Measurements from ENCODE around the gene KRTAP12-3. TPM values are rescaled to one million over a fixed set of nuclear protein-coding genes. Genes with fewer than 3 reads are reported as not detected.

KRTAP12-3 gene
- total RNA-seq, 2 experiments from 2014 or later = not detected

GRCh38 chr21:44703731-44704635 is 46.3 kb downstream of the KRTAP12-3 start:
- no peak for DNase-seq (ENCODE audit: low spot score)
- Histone ChIP-seq H3K36me3 (ENCODE audit: insufficient read depth, low read length) (no peaks in the 10 kb centered on the region), H2AFZ (ENCODE audit: low read length) (no peak overlapping the region), H3K9me3 (ENCODE audit: low read length) (no peaks in the 10 kb centered on the region), H3K79me2 (ENCODE audit: insufficient read depth, low read depth, low read length) (no peaks in the 10 kb centered on the region), H3K4me3 (ENCODE audit: low read depth, low read length, poor library complexity, severe bottlenecking) (no peak overlapping the region), H3K9me2 (ENCODE audit: insufficient read depth, low read length) (no peaks in the 10 kb centered on the region), H4K20me1 (ENCODE audit: insufficient read depth, low read length) (no peaks in the 10 kb centered on the region), H3K4me2 (ENCODE audit: low read length) (no peak overlapping the region), H3K4me1 (ENCODE audit: insufficient read depth, low read length, poor library complexity, severe bottlenecking) (no peaks in the 10 kb centered on the region), H3K27ac (ENCODE audit: low read depth, low read length, poor library complexity, severe bottlenecking) (no peak overlapping the region)
- BruUV-seq (replicated peaks) = no TSS peak
- TF ChIP-seq CTCF (conservative IDR thresholded peaks at IDR 0.05; ENCODE audit: low read length) (no peak), EZH2phosphoT487 (IDR thresholded peaks at IDR 0.05; ENCODE audit: borderline replicate concordance, low read depth, low read length) (no peak)
- ChIA-PET POLR2A (no interaction called here), CTCF (ENCODE audit: unreplicated experiment) (no interaction called here)
- intact Hi-C loops (cut with micrococcal nuclease; ENCODE audit: unreplicated experiment) = no loop called here

GRCh38 chr21:44704636-44705001 is 46.9 kb downstream of the KRTAP12-3 start:
- Histone ChIP-seq H2AFZ (ENCODE audit: low read length) (no peak overlapping the region), H3K79me2 (ENCODE audit: insufficient read depth, low read depth, low read length) (no peaks in the 10 kb centered on the region), H3K4me3 (ENCODE audit: low read depth, low read length, poor library complexity, severe bottlenecking) (no peak overlapping the region), H3K27ac (ENCODE audit: low read depth, low read length, poor library complexity, severe bottlenecking) (no peak overlapping the region), H3K9me3 (ENCODE audit: low read length) (no peaks in the 10 kb centered on the region), H3K4me1 (ENCODE audit: insufficient read depth, low read length, poor library complexity, severe bottlenecking) (no peaks in the 10 kb centered on the region), H3K36me3 (ENCODE audit: insufficient read depth, low read length) (no peaks in the 10 kb centered on the region), H3K4me2 (ENCODE audit: low read length) (no peak overlapping the region), H4K20me1 (ENCODE audit: insufficient read depth, low read length) (no peaks in the 10 kb centered on the region), H3K9me2 (ENCODE audit: insufficient read depth, low read length) (no peaks in the 10 kb centered on the region)
- no peak for DNase-seq (ENCODE audit: low spot score)
- BruUV-seq (replicated peaks) = no TSS peak
- intact Hi-C loops (cut with micrococcal nuclease; ENCODE audit: unreplicated experiment) = no loop called here
- CTCF ChIA-PET (ENCODE audit: unreplicated experiment) = no interaction called here
- TF ChIP-seq CTCF (conservative IDR thresholded peaks at IDR 0.05; ENCODE audit: low read length) = no peak
- TF ChIP-seq EZH2phosphoT487 (IDR thresholded peaks at IDR 0.05; ENCODE audit: borderline replicate concordance, low read depth, low read length) = no peak
- POLR2A ChIA-PET = no interaction called here

GRCh38 chr21:44706026-44706705 is 48.4 kb downstream of the KRTAP12-3 start:
- no peak for TF ChIP-seq EZH2phosphoT487 (IDR thresholded peaks at IDR 0.05; ENCODE audit: borderline replicate concordance, low read depth, low read length)
- no peak for TF ChIP-seq CTCF (conservative IDR thresholded peaks at IDR 0.05; ENCODE audit: low read length)
- intact Hi-C loops (cut with micrococcal nuclease; ENCODE audit: unreplicated experiment) = no loop called here
- Histone ChIP-seq H3K9me2 (ENCODE audit: insufficient read depth, low read length) (no peaks in the 10 kb centered on the region), H3K4me2 (ENCODE audit: low read length) (no peak overlapping the region), H3K4me3 (ENCODE audit: low read depth, low read length, poor library complexity, severe bottlenecking) (no peak overlapping the region), H3K36me3 (ENCODE audit: insufficient read depth, low read length) (no peaks in the 10 kb centered on the region), H3K79me2 (ENCODE audit: insufficient read depth, low read depth, low read length) (no peaks in the 10 kb centered on the region), H3K9me3 (ENCODE audit: low read length) (no peaks in the 10 kb centered on the region), H3K27ac (ENCODE audit: low read depth, low read length, poor library complexity, severe bottlenecking) (no peak overlapping the region), H4K20me1 (ENCODE audit: insufficient read depth, low read length) (no peaks in the 10 kb centered on the region), H3K4me1 (ENCODE audit: insufficient read depth, low read length, poor library complexity, severe bottlenecking) (no peaks in the 10 kb centered on the region), H2AFZ (ENCODE audit: low read length) (no peak overlapping the region)
- ChIA-PET CTCF (ENCODE audit: unreplicated experiment) (no interaction called here), POLR2A (no interaction called here)
- no TSS peak for BruUV-seq (replicated peaks)
- DNase-seq (ENCODE audit: low spot score) = no peak

All from OCI-LY7 (cell line).